Activated CD8-positive, alpha-beta T cell treated with anti-CD3 and anti-CD28 coated beads for 36 hours (primary cell): ENCODE results near the gene CASKIN2. TPM values are rescaled to one million over a fixed set of nuclear protein-coding genes. Genes with fewer than 3 reads are reported as not detected.

ENCODE experiments used
- ATAC-seq: fragments of 200-7000 bp; cut with Tn5 transposase; one replicate; pipeline ENCODE4 v1.10.0; 2021; ENCODE audit warnings: mild to moderate bottlenecking, moderate library complexity
- CTCF ChIA-PET: fragments of 350-600 bp; sonication (Branson Sonifier 250); formaldehyde crosslinking; loops from one replicate; lab custom pipeline; 2021; ENCODE audit warnings: antibody characterized with exemption; lab: Charles Lee
- POLR2A ChIA-PET: fragments of 350-600 bp; sonication (Branson Sonifier 250); formaldehyde crosslinking; loops from one replicate; lab custom pipeline; 2021; ENCODE audit warnings: antibody characterized with exemption; lab: Charles Lee
- DNase-seq: peaks from one replicate; pipeline ENCODE4 v3.0.0-alpha.2; 2020
- H3K27ac Mint-ChIP-seq: one replicate; pipeline ENCODE4 v1.8.0; 2021; ENCODE audit warnings: mild to moderate bottlenecking, mixed read lengths
- H3K27me3 Mint-ChIP-seq: one replicate; pipeline ENCODE4 v1.8.0; 2021; ENCODE audit warnings: mixed read lengths
- H3K36me3 Mint-ChIP-seq: one replicate; pipeline ENCODE4 v1.8.0; 2021; ENCODE audit warnings: low read depth, mixed read lengths
- H3K4me1 Mint-ChIP-seq: one replicate; pipeline ENCODE4 v1.8.0; 2021; ENCODE audit warnings: low read depth, mixed read lengths
- H3K4me3 Mint-ChIP-seq: one replicate; pipeline ENCODE4 v1.8.0; 2021; ENCODE audit warnings: mild to moderate bottlenecking, moderate library complexity, mixed read lengths
- H3K9me3 Mint-ChIP-seq: one replicate; pipeline ENCODE4 v1.8.0; 2021; ENCODE audit warnings: mixed read lengths
- intact Hi-C: fragments of 100-400 bp; cut with micrococcal nuclease; formaldehyde crosslinking; loops from one replicate; pipeline ENCODE4 v1.10.0; 2022
- total RNA-seq, 2 experiments: library from RNA; stranded (reverse); gene quantifications; one replicate each; pipeline ENCODE4 v1.2.3, GENCODE V29; 2021
- TF ChIP-seq, protein P1 (sequence below): fragments of 200-600 bp; IDR thresholded peaks from one replicate; pipeline ENCODE4 v1.8.0; 2022; ENCODE audit warnings: antibody characterized with exemption, mild to moderate bottlenecking

Gene CASKIN2
- total RNA-seq, 2 experiments from 2014 or later: 2.2 to 2.5 TPM

GRCh38 chr17:75546181-75546580 is 30.8 kb upstream of the CASKIN2 start:
- intact Hi-C loops: no loop called here
- Mint-ChIP-seq H3K27ac (no peak overlapping the region), H3K9me3 (no peaks in the 10 kb centered on the region), H3K36me3 (no peaks in the 10 kb centered on the region), H3K4me3 (no peak overlapping the region), H3K27me3 (no peaks in the 10 kb centered on the region), H3K4me1 (no peaks in the 10 kb centered on the region)
- DNase-seq: no peak
- TF ChIP-seq, protein P1, sequence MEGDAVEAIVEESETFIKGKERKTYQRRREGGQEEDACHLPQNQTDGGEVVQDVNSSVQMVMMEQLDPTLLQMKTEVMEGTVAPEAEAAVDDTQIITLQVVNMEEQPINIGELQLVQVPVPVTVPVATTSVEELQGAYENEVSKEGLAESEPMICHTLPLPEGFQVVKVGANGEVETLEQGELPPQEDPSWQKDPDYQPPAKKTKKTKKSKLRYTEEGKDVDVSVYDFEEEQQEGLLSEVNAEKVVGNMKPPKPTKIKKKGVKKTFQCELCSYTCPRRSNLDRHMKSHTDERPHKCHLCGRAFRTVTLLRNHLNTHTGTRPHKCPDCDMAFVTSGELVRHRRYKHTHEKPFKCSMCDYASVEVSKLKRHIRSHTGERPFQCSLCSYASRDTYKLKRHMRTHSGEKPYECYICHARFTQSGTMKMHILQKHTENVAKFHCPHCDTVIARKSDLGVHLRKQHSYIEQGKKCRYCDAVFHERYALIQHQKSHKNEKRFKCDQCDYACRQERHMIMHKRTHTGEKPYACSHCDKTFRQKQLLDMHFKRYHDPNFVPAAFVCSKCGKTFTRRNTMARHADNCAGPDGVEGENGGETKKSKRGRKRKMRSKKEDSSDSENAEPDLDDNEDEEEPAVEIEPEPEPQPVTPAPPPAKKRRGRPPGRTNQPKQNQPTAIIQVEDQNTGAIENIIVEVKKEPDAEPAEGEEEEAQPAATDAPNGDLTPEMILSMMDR: no peak
- ATAC-seq: no peak
- POLR2A ChIA-PET: no interaction called here
- CTCF ChIA-PET: no interaction called here

DNA sequence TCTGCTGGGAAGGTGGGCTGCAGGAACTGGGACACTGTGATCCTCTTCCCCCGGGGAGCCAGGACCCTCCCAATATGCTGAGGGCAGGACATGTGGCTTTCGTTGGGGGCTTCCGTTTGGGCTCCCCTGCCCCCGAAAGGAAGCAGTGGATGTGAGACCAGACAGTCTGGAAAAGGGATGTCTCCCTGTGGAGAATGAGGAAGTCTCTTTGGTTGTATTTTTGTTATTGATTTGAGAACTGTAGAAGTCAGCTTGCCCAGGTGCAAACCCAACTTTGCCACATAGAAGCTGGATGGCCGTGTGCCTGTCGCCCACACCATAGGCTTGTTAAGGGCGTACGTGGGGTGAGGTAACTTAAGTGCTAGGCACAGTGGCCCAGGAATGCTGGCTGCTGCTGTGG is 28.9 kb upstream of the CASKIN2 start:
- intact Hi-C loops: no loop called here

GRCh38 chr17:75542728-75543336 is 27.5 kb upstream of the CASKIN2 start:
- no peak overlapping the region for H3K27ac Mint-ChIP-seq
- intact Hi-C loops: no loop called here
- H3K4me3 Mint-ChIP-seq: no peak overlapping the region
- H3K27me3 Mint-ChIP-seq: no peaks in the 10 kb centered on the region
- no peaks in the 10 kb centered on the region for H3K4me1 Mint-ChIP-seq
- H3K9me3 Mint-ChIP-seq: no peaks in the 10 kb centered on the region
- ChIA-PET POLR2A (interaction anchor here (0.6 to 0.9 kb wide), 2 partner anchors 18 to 37 kb away, joined by 3 to 4 read pairs; partner anchors contain the start of gene LLGL2), CTCF (no interaction called here)
- TF ChIP-seq, protein P1: no peak
- no peak for ATAC-seq
- H3K36me3 Mint-ChIP-seq: no peaks in the 10 kb centered on the region
- no peak for DNase-seq

More for the DNA sequence above, 28.9 kb upstream of the CASKIN2 start:
- no peak for ATAC-seq
- DNase-seq: no peak
- POLR2A ChIA-PET: interaction anchor here (1.9 kb wide), 1 partner anchor 9 kb away, joined by 7 read pairs; no protein-coding TSS in a partner anchor
- Mint-ChIP-seq H3K4me3 (no peak overlapping the region), H3K27ac (no peak overlapping the region), H3K4me1 (no peaks in the 10 kb centered on the region), H3K36me3 (no peaks in the 10 kb centered on the region), H3K9me3 (no peaks in the 10 kb centered on the region), H3K27me3 (no peaks in the 10 kb centered on the region)
- TF ChIP-seq, protein P1: no peak
- CTCF ChIA-PET: no interaction called here

GRCh38 chr17:75542229-75542628 is 26.9 kb upstream of the CASKIN2 start:
- intact Hi-C loops: no loop called here
- TF ChIP-seq, protein P1: no peak
- H3K27me3 Mint-ChIP-seq: no peaks in the 10 kb centered on the region
- ChIA-PET POLR2A (interaction anchor here (0.6 kb wide), 1 partner anchor 38 kb away, joined by 3 read pairs; no protein-coding TSS in a partner anchor), CTCF (no interaction called here)
- no peaks in the 10 kb centered on the region for H3K4me1 Mint-ChIP-seq
- no peak for DNase-seq
- H3K4me3 Mint-ChIP-seq: no peak overlapping the region
- no peak overlapping the region for H3K27ac Mint-ChIP-seq
- no peaks in the 10 kb centered on the region for H3K9me3 Mint-ChIP-seq
- no peak for ATAC-seq
- H3K36me3 Mint-ChIP-seq: no peaks in the 10 kb centered on the region

DNA sequence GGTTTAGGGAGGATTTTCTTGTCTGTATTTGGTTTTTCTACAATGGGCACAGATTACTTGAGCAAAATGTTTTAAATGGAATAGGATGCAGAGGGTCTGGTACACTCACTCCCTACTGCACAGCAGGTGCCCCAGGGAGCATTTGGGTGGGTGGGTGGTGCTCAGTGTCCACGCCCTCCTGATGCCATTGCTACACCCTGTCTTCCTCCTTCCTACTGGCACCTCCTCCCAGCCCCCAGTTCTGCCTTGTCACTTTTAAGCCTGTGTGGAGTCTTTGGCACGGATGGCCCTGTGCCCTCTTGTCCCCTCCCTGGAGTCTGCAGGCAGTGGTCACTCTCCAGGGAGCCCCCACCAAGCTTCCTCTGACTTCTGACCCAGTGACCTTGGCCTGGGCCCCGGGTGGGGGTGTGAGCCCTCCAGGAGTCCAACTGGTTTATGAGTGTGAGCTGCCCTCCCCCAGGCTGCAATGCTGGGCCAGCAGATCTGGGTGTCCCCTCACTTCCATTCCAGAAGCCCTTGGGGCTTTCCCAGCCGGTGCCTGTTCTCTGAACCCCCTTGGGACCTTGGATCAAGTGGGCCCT is 25.7 kb upstream of the CASKIN2 start:
- Mint-ChIP-seq H3K36me3 (no peaks in the 10 kb centered on the region), H3K27me3 (no peaks in the 10 kb centered on the region), H3K27ac (no peak overlapping the region), H3K4me1 (peaks cover under 1% of the 10 kb centered on the region), H3K9me3 (no peaks in the 10 kb centered on the region), H3K4me3 (no peak overlapping the region)
- ChIA-PET CTCF (no interaction called here), POLR2A (no interaction called here)
- intact Hi-C loops: no loop called here
- ATAC-seq: no peak
- TF ChIP-seq, protein P1: no peak
- DNase-seq: no peak
